ENCODE measurements around the gene TARP.

The TARP gene

GRCh38 chr7:38321967-38322366 is 48.5 kb upstream of the TARP start:
- H3K27me3 ChIP-seq (ENCODE audit: control insufficient read depth in 4 of 4, insufficient read depth in 4 of 4, low read length in 3 of 4), result peaks cover 0 to 4% (median 0%) of the 10 kb centered on the region in 4 donors
- H3K9ac ChIP-seq (ENCODE audit: low read depth in 1 of 2, low read length in 2 of 2), result no peak overlapping the region
- no peak overlapping the region for H3K27ac ChIP-seq (ENCODE audit: low read depth in 1 of 2, low read length in 2 of 2)
- peaks cover 0 to 5% (median 0%) of the 10 kb centered on the region in 4 donors for H3K9me3 ChIP-seq (ENCODE audit: control insufficient read depth in 4 of 4, low read length in 3 of 4)
- no peaks in the 10 kb centered on the region for H3K36me3 ChIP-seq (ENCODE audit: control insufficient read depth in 4 of 4, insufficient read depth in 3 of 4, low read depth in 1 of 4, low read length in 3 of 4)
- DNase-seq (ENCODE audit: low spot score), result no peak
- no peak overlapping the region for H3K4me3 ChIP-seq (ENCODE audit: low read depth in 1 of 3, low read length in 3 of 3)
- TF ChIP-seq ZBTB33 (IDR thresholded peaks at IDR 0.05) (no peak), HNF4G (IDR thresholded peaks at IDR 0.05) (no peak), GABPA (IDR thresholded peaks at IDR 0.05 in 1 of 2, conservative IDR thresholded peaks at IDR 0.05 in 1 of 2) (no peak), SP1 (IDR thresholded peaks at IDR 0.05) (no peak), FOXA2 (IDR thresholded peaks at IDR 0.05) (no peak), YY1 (IDR thresholded peaks at IDR 0.05) (no peak), NR2F2 (IDR thresholded peaks at IDR 0.05) (no peak), EGR1 (IDR thresholded peaks at IDR 0.05; ENCODE audit: low read depth in 2 of 2) (no peak), ATF3 (IDR thresholded peaks at IDR 0.05) (no peak), HNF4A (conservative IDR thresholded peaks at IDR 0.05) (no peak), REST (IDR thresholded peaks at IDR 0.05) (no peak), RXRA (IDR thresholded peaks at IDR 0.05) (no peak), TAF1 (conservative IDR thresholded peaks at IDR 0.05) (no peak), CTCF (IDR thresholded peaks at IDR 0.05; ENCODE audit: low read depth, low read length, missing input control) (no peak), FOXA1 (IDR thresholded peaks at IDR 0.05) (no peak), JUND (IDR thresholded peaks at IDR 0.05) (no peak), MAX (IDR thresholded peaks at IDR 0.05) (no peak), RAD21 (IDR thresholded peaks at IDR 0.05) (no peak)
- WGBS, result 92% methylated on average over 2 of the region's 2 CpGs
- no peaks in the 10 kb centered on the region for H3K4me1 ChIP-seq (ENCODE audit: control insufficient read depth in 4 of 4, insufficient read depth in 4 of 4, low read length in 3 of 4)
